NCI-H748 (cell line): ENCODE results near the gene DDX3X.

Experiments
- DNase-seq: peaks from one replicate; lab custom pipeline; 2025; ENCODE audit not compliant: unreplicated experiment; lab: John Stamatoyannopoulos, UW

Gene DDX3X

GRCh38 chrX:41327341-41327740 lies 6.6 kb upstream of the DDX3X start:
- no peak for DNase-seq

- no peak for DNase-seq
These were observed 4.9 kb upstream of the DDX3X start for GRCh38 chrX:41329101-41329500.

GRCh38 chrX:41332005-41332404 lies 2.0 kb upstream of the DDX3X start:
- DNase-seq = no peak

GRCh38 chrX:41332408-41333002 lies 1.5 kb upstream of the DDX3X start:
- DNase-seq = peak; percentile 42

GRCh38 chrX:41333003-41333743 lies 789 bp upstream of the DDX3X start:
- peak; percentile 96 for DNase-seq

GRCh38 chrX:41334363-41335197 lies 618 bp downstream of the DDX3X start:
- peak; percentile 86 for DNase-seq

- DNase-seq = no peak
These were observed 1.4 kb downstream of the DDX3X start for GRCh38 chrX:41335198-41335957.

GRCh38 chrX:41335958-41336331 lies 2.0 kb downstream of the DDX3X start:
- no peak for DNase-seq

GRCh38 chrX:41336447-41336846 lies 2.5 kb downstream of the DDX3X start:
- no peak for DNase-seq

- no peak for DNase-seq
These were observed 3.2 kb downstream of the DDX3X start for GRCh38 chrX:41337140-41337539.

GRCh38 chrX:41338436-41338835 lies 4.5 kb downstream of the DDX3X start:
- DNase-seq = no peak

GRCh38 chrX:41339148-41339547 lies 5.2 kb downstream of the DDX3X start:
- DNase-seq = no peak

GRCh38 chrX:41344053-41344452 lies 10.1 kb downstream of the DDX3X start:
- DNase-seq = no peak

GRCh38 chrX:41347186-41347585 lies 13.2 kb downstream of the DDX3X start:
- DNase-seq = no peak

- no peak for DNase-seq
These were observed 14.6 kb downstream of the DDX3X start for GRCh38 chrX:41348551-41348950.

- peak; percentile 6 for DNase-seq
These were observed 16.4 kb downstream of the DDX3X start for GRCh38 chrX:41350150-41350975.

GRCh38 chrX:41350976-41351569 lies 17.1 kb downstream of the DDX3X start:
- no peak for DNase-seq

- no peak for DNase-seq
These were observed 18.0 kb downstream of the DDX3X start for GRCh38 chrX:41351923-41352322.

- no peak for DNase-seq
These were observed 18.4 kb downstream of the DDX3X start for GRCh38 chrX:41352329-41352838.

- no peak for DNase-seq
These were observed 20.0 kb downstream of the DDX3X start for GRCh38 chrX:41353985-41354384.
